ENCODE data around the gene CALB2.

CALB2 gene

GRCh38 chr16:71399801-71400563, 41.5 kb downstream of the CALB2 start:
- no peak for DNase-seq

DNA sequence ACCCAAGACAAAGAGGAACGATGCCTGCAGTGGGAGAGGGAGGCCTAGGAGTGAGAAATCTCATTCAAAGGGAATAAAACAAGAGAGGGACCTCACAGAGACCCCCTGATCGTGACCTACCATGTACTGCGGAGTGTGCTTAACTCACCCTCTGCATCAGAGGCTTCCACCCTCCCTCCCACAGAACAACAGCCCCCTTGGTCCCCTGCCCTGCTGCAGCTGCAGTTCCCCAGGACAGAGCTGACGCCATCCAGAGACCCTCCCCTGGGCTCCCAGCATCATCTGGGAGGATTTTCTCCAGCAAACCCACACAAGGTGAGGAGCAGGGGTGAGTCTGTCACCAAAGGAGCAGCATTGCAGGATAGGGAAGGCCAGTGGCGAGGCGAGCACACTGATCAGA, 43.5 kb downstream of the CALB2 start:
- DNase-seq = no peak

- no peak for DNase-seq
These were observed 44.2 kb downstream of the CALB2 start for GRCh38 chr16:71402674-71403073.

DNA sequence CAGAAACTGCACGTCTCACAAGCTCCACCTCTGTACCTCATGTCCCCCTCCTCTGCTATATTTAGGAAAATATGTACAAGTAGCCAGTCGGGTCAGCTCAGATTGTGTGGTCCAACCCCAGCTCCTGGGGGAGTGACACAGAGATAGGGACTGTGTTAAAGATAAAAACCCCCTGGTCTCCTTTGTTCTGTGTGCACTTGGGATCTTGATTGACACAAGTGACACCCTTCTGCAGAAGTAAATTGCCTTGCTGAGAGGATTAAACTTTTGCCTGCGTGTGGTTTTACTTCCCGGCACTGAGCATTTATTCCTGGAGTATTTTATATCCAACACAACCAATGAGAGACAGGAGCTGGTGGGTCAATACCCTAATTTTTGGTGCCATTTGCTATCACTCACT, 45.8 kb downstream of the CALB2 start:
- no peak for DNase-seq

GRCh38 chr16:71406316-71406715, 47.8 kb downstream of the CALB2 start:
- DNase-seq = no peak

- no peak for DNase-seq
These were observed 48.2 kb downstream of the CALB2 start for GRCh38 chr16:71406724-71407123.

GRCh38 chr16:71407731-71408130, 49.2 kb downstream of the CALB2 start:
- no peak for DNase-seq

- DNase-seq = no peak
These were observed 50.0 kb downstream of the CALB2 start for GRCh38 chr16:71408536-71408935.

DNA sequence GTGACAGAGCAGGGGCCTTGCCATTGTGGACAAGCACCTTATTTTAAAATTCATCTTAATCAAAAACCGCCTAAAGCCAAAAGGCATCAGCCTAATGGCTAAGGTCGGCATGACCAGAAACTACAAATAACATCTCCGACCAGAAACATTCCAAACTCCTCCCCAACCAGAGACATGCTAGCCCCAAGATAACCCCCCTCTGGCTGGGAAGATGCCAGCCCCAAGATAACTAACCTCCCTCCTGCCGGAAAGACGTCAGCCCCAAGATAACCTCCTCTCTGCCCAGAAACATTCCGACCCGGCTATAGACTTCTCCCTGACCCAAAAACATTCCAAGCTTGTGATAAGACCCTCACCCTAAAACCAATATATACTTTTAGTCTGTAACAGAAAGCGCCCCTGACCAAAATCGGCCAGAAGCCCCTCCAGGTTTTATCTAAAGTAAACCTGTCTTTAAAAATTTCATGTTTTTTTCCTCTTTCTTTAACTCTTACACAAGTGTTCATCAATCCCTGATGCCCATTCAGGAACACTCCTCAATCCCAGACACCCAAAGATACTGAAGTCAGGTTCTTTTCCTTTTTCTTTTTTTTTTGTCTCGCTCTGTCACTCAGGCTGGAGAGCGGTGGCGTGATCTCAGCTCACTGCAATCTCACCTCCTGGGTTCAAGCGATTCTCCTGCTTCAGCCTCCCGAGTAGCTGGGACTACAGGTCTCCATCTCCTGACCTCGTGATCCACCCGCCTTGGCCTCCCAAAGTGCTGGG, 50.7 kb downstream of the CALB2 start:
- no peak for DNase-seq

GRCh38 chr16:71410146-71410545, 51.6 kb downstream of the CALB2 start:
- no peak for DNase-seq

- peak; percentile 74 to 78 for DNase-seq
These were observed 54.0 kb downstream of the CALB2 start for GRCh38 chr16:71412270-71413160.

- no peak for DNase-seq
These were observed 54.8 kb downstream of the CALB2 start for GRCh38 chr16:71413341-71413740.

DNA sequence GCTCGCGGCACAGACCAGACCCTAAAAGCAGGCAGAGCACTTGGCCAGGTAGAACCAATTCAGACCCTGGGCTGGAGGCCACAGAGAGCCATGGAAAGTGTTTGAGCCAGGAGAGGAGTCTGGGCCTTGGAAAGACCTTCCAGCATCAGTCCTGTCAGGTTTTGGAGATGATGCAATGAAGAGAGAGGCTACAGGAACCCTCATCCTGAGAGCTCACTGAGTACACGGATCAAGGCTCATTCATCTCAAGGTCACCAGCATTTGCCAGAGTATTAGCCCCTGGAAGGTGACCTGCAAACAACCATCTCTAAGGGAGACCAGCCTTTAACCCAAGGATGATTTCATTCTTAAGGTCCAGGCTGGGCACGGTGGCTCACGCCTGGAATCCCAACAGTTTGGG, 55.5 kb downstream of the CALB2 start:
- no peak for DNase-seq

DNA sequence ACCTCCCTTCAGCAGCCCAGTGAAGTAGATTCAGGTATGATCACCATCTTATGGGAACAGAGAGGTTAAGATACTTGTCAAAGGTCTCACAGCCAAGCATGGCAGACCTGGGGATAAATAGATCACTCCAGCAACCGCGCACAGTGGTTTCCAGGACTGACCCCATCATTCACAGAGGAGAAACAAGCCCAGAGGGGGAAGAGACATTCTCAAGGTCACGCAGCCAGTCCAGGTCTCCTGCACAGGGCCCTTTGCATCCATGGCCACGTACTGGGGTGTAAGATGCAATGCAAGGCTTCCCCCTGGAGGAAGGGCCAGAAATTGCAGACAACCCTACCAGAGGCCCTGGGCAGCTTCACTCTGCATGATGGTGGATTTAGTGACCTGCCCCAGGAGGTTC, 63.4 kb downstream of the CALB2 start:
- DNase-seq = peak; percentile 25 to 43

- no peak for DNase-seq
These were observed 64.5 kb downstream of the CALB2 start for GRCh38 chr16:71423016-71423415.

DNA sequence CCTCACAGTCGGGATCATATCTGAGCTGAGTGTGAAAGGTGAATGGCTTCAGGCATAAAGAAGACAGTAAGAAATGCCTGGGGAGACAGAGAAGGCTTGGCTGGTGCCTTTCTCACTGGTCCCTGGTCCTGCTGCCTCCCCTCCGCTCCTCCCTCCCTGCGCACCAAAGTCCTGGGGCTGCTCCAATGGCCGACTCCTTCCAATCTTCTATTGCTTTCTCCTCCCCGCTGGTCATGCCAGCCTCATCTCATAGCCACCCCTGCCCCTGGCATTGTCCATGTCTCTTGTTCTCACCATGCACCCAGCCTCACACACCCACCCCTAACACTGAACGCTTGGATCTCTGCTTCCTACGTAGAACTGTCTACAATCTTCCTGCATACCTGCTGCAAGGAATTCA, 65.3 kb downstream of the CALB2 start:
- DNase-seq = no peak

DNA sequence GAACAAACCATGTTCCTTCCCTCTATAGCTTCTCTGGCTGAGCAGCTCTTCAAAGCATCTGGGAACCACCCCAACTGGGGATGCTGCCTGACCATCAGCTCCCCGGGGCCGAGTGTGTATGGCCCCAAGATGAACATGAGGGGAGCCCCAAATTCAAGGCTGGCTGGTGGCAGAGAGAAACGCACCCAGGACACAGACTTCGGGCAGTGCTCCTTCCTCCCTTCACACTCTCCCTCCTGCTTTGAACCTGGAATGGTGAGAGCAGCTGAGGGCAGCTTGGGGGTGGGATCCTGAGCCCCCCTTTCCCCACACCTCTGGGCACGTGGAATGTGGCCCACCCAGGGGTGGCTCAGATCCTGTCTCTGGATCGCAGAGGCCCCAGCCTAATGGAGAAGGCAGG, 66.1 kb downstream of the CALB2 start:
- DNase-seq = no peak

DNA sequence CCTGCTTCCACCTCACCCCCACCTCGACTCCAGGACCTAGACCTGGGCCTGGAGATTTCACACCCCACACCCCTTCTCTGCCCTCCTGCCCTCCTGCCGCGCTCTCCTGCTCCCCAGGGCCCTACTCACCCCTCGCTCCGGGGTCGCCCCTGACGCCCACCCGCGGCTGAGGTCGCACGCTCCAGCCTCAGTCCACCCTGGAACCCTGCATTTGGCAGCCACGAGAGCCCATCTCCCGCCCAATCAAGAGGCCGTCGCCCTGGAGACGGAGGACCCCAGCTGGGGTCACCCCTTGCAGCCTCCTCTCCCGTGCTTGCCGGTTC, 67.2 kb downstream of the CALB2 start:
- no peak for DNase-seq

DNA sequence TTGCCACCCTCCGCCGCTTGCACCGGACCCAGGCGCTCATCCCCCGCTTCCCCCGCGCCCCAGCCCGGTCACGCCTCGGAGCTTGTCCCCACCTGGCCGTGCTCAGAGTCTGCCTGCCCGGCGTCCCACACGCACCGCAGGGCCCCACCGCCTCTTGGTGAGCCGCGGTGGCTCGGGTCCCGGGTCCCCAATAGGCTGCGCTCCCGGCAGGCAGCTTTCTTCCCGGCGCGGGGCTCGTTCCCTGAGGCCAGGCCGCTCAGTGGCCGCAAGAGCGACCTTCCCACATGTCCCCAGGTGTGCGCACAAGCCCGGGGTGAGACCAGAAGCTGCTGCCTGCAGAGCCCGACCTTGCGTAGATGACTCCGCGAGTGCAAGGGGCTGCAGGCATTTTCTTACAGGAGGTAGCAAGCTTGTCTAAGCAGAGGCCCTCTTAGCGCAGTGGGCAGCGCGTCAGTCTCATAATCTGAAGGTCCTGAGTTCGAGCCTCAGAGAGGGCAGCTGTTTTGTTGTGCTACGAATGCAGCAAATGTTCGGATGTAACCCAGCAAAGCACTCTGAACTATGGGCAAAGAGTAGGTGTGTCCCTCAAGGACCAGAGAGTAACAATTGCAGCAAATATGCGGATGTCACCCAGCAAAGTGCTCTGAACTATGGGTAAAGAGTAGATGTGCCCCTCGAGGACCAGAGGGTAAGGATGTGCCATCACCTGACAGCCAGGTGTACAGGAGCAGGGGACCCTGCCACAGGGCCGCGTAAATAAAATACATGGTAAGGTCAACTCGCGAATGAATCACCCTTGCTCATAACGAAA, 67.8 kb downstream of the CALB2 start:
- DNase-seq = peak; percentile 23 to 50

- no peak for DNase-seq
These were observed 68.5 kb downstream of the CALB2 start for GRCh38 chr16:71426880-71427615.

GRCh38 chr16:71428385-71428784, 69.9 kb downstream of the CALB2 start:
- DNase-seq = no peak

DNA sequence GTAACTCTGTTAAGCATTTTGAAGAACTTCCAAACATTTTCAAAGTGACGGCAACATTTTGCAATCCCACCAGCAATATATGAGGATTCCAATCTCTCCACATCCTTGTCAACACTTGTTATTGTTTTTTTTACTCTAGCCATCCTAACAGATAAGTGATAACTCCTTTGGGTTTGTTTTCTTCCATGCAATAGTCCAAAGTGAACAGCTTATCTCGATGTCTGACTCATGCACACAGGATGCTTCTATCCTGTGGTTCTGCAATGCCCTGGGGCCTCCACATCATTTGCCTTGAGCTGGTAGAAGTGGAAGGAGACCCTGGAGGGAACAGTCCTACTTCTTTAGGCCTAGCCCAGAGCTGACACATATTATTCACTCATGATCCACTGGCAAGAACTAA, 70.4 kb downstream of the CALB2 start:
- DNase-seq = no peak
